T-helper 17 cell (primary cell): ENCODE results near the gene NME4. TPM values are rescaled to one million over a fixed set of nuclear protein-coding genes. Genes with fewer than 3 reads are reported as not detected.
"Not testable (repeated sequence)": the region's sequence is repeated elsewhere in the genome, so short reads cannot be mapped to it uniquely, and the experiment has no call there.

ENCODE experiments used
- ATAC-seq: fragments of 150-1000 bp; cut with Tn5 transposase; 2 replicates; pipeline ENCODE4 v1.10.0; 2021; ENCODE audit warnings: mild to moderate bottlenecking, moderate library complexity
- DNase-seq, 3 donors: peaks; one replicate each; pipeline versions ENCODE4 v3.0.0 to v3.0.0-alpha.2; 2020 to 2021
- H3K9me3 ChIP-seq: one replicate; pipeline ENCODE4 v1.7.0; 2013; ENCODE audit warnings: low read length, mild to moderate bottlenecking; ENCODE audit not compliant: control insufficient read depth, poor library complexity, severe bottlenecking
- H3K27ac Mint-ChIP-seq: one replicate; pipeline ENCODE4 v1.8.0; 2022; ENCODE audit warnings: mild to moderate bottlenecking, moderate library complexity, mixed read lengths
- H3K27me3 Mint-ChIP-seq: one replicate; pipeline ENCODE4 v1.8.0; 2022; ENCODE audit warnings: mixed read lengths
- H3K36me3 Mint-ChIP-seq: one replicate; pipeline ENCODE4 v1.8.0; 2022; ENCODE audit warnings: low read depth, mixed read lengths
- H3K4me1 Mint-ChIP-seq: one replicate; pipeline ENCODE4 v1.8.0; 2022; ENCODE audit warnings: mild to moderate bottlenecking, mixed read lengths
- H3K4me3 Mint-ChIP-seq: one replicate; pipeline ENCODE4 v1.8.0; 2022; ENCODE audit warnings: mild to moderate bottlenecking, moderate library complexity, mixed read lengths
- total RNA-seq, 4 donors: library from RNA in 2 of 4; stranded (reverse) in 2 of 4; gene quantifications; one replicate each; pipeline ENCODE4 v1.2.3 and lab custom pipeline; 2022 to 2026

NME4 gene
- total RNA-seq, 2 donors from 2014 or later: 31.9 to 39.8 TPM

- Mint-ChIP-seq H3K27ac (no peak overlapping the region), H3K36me3 (no peaks in the 10 kb centered on the region), H3K4me3 (no peak overlapping the region), H3K4me1 (peaks cover 15% of the 10 kb centered on the region), H3K27me3 (no peaks in the 10 kb centered on the region)
- no peak for DNase-seq
- ATAC-seq: no peak
- no peaks in the 10 kb centered on the region for H3K9me3 ChIP-seq
These were observed 36.9 kb upstream of the NME4 start for GRCh38 chr16:359871-360697.

DNA sequence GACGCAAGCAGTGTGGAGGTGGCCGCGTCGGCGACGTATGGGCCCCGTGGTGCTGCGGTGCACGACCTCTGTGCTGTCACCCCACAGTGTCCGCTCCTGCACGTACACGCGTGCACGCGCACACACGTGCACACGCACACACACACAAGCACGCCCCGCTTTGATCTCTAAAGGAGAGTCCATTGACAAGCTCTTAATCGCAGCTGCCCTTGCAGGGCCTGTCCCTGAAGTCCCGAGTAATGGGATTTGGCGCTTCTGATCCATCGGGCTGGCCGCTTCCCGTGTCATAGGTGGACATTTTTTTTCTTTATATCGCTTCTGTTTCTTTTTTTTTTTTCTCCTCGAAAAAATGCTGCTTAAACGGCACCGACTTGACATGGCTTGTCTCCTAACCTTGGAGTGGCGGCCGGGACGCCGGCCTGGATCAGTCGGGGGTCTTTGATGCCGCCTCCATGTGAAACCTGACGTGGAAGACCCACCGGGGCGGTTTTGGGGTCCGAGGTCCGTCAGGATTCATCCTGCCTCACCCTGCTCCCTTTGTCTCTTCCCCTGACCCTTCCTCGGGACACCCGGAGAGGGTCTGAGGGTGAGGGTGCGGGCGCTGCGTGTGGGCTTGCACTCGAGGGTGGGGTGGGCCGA lies 36.2 kb upstream of the NME4 start:
- no peak for ATAC-seq
- Mint-ChIP-seq H3K4me3 (no peak overlapping the region), H3K27me3 (no peaks in the 10 kb centered on the region), H3K27ac (no peak overlapping the region), H3K4me1 (peaks cover 11% of the 10 kb centered on the region), H3K36me3 (no peaks in the 10 kb centered on the region)
- no peak for DNase-seq
- no peaks in the 10 kb centered on the region for H3K9me3 ChIP-seq

DNA sequence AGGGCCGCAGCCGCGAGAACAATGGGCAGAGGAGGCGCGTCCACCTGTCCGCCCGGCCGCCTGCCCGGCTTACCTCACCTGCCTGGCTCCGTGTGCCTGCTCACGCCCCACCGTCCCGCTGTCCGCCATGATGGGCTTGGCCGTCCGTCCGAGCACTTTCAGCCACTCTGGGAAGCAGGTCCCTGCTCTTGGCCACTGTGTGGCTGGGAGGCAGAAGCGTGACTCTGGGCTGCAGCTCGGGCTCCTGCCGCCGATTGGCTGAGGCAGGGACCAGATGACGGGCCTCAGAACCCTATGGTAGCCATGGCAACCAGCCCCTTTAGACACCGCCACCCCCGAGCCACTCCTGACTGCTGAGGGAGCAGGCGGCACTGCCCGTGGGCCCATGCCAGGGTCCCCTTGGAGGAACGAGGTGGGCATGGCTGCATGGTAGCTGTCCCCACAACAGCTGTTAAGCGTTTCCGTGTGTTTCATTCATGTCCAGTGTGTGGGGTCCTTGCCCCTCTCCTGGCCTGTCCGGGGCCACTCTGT lies 35.6 kb upstream of the NME4 start:
- H3K27ac Mint-ChIP-seq: peak overlapping the region; percentile 59
- H3K27me3 Mint-ChIP-seq: no peaks in the 10 kb centered on the region
- H3K9me3 ChIP-seq: no peaks in the 10 kb centered on the region
- peaks cover 9% of the 10 kb centered on the region for H3K4me1 Mint-ChIP-seq
- no peak for DNase-seq
- ATAC-seq: no peak
- no peak overlapping the region for H3K4me3 Mint-ChIP-seq
- H3K36me3 Mint-ChIP-seq: no peaks in the 10 kb centered on the region

DNA sequence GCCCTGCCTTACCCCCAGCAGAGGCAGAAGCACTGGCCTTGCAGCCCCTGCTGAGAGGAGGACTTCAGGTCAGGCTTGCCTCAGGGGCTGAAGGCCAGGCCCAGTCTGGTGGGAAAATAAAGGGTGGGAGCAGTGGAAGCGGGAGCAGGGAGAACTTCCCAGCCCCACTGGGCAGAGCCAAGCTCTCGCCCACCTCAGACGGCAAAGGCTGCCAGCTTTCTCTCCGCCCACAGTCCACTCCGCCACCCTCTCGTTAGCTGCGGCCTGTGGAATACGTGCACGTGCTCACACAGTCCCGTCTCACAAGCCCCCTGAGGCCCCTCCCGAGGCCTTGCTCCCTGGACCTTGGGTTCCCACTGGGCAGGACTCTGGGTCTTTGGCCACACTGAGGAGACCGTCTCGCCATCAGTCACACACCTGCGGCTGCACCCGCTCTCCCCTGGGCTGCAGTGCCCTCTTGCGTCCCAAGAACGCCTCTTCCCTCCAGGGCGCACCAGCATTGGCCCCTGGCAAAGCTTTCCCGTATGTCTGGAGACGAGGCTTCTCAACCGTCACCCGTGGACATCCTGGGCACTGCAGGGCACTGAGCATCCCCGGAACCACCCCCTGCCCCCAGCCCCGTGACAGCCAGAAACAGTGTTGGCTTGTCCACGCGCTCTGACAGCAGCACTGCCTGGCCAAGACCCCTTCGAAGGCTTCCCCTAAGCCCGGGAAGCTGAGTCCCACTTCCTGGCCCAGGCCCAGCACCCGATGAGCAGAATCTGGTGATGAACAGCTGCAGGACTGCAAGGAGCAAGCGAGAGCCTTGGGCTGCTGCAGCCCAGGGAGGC lies 34.9 kb upstream of the NME4 start:
- peaks cover 8% of the 10 kb centered on the region for H3K4me1 Mint-ChIP-seq
- peak overlapping the region; percentile 7 for H3K4me3 Mint-ChIP-seq
- H3K27ac Mint-ChIP-seq: peak overlapping the region; percentile 59
- DNase-seq (peak; percentile 37 to 68 (median 62)), ATAC-seq (peak; percentile 95)
- peaks cover 2% of the 10 kb centered on the region for H3K36me3 Mint-ChIP-seq
- H3K9me3 ChIP-seq: no peaks in the 10 kb centered on the region
- H3K27me3 Mint-ChIP-seq: no peaks in the 10 kb centered on the region

DNA sequence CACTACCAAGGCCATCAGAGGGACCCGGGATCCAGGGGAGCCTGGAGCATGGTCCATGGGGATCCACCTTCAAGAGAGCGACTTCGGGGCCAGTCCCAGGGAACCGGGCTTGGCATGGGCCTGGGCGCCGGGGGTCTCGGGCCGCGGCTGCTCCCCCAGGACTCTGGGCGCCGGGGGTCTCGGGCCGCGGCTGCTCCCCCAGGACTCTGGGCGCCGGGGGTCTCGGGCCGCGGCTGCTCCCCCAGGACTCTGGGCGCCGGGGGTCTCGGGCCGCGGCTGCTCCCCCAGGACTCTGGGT lies 34.3 kb upstream of the NME4 start:
- not testable (repeated sequence) for H3K27ac Mint-ChIP-seq, H3K4me3 Mint-ChIP-seq, ATAC-seq, H3K36me3 Mint-ChIP-seq, H3K9me3 ChIP-seq, DNase-seq, H3K4me1 Mint-ChIP-seq, H3K27me3 Mint-ChIP-seq

DNA sequence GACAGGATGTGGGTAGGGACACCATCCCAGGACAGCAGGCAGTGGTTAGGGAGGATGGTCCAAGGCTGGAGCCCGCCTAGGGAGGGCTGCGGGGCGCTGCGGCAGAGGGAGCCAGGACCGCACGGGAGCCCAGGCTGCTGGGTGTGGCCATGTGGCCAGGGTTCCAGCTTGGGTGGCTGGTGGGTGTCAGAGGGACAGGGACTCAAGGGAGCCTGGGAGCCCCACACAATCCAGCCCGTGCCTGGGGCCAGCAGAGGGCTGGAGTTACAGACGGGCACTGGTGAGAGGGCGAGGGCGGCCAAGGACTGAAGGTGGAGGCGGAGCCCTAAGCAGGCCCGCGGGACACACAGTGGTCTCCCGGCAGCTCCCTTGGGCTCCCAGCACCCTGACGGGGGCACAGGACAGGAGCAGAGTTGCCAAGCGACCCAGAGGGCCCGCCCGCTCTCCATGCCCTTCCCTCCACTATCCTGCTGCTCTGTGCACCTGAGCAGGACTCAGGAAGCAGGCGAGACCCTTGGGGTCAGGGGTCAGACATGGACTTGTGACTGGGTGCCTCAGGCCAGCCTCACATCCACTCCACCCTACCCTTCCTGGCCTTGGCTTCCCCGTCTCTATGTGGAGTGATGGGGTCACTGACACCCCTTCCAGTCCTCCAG lies 33.8 kb upstream of the NME4 start:
- H3K9me3 ChIP-seq: no peaks in the 10 kb centered on the region
- peaks cover 3% of the 10 kb centered on the region for H3K36me3 Mint-ChIP-seq
- H3K27me3 Mint-ChIP-seq: no peaks in the 10 kb centered on the region
- no peak for ATAC-seq
- peaks cover 8% of the 10 kb centered on the region for H3K4me1 Mint-ChIP-seq
- no peak for DNase-seq
- H3K27ac Mint-ChIP-seq: peak overlapping the region; percentile 21
- no peak overlapping the region for H3K4me3 Mint-ChIP-seq

DNA sequence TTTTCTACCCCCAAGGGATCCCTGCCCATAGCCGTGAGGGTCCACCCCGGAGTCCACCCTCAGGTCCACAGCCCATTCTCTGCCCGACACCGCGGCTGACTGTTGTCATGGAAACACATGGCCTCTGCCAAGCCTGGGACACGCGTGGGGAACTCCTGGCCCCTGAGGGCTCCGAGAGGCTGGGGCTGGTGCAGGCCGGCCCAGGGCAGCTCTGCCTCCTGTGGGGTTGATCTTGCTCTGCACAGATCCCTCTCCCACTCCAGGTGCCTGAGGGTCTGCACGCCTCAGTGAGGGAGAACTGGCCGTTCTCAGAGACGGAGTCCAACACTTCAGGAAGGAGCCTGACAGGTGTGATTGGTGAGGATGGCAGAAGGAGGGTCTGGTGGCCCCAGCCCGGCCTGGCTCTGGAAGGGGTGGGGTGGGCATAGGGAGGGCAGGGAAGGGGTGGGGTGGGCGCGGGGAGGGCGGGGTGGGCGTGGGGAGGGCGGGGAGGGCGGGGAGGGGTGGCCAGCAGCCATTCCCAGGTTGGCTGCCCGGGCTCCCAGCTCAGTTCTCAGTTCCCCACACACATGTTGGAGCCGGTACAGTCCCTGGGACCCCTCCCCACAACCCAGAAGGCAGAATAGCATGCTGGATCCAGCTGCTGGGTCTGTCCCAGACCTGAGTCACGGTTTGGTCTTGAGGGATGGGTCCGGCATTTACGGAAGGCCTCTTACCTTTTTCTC lies 33.1 kb upstream of the NME4 start:
- Mint-ChIP-seq H3K36me3 (peaks cover 3% of the 10 kb centered on the region), H3K27me3 (no peaks in the 10 kb centered on the region), H3K4me3 (no peak overlapping the region), H3K4me1 (peaks cover 8% of the 10 kb centered on the region), H3K27ac (peak overlapping the region; percentile 21)
- H3K9me3 ChIP-seq: no peaks in the 10 kb centered on the region
- DNase-seq (no peak), ATAC-seq (no peak)

GRCh38 chr16:364595-365491 lies 32.2 kb upstream of the NME4 start:
- peaks cover 3% of the 10 kb centered on the region for H3K36me3 Mint-ChIP-seq
- no peaks in the 10 kb centered on the region for H3K27me3 Mint-ChIP-seq
- DNase-seq: no peak
- peaks cover 8% of the 10 kb centered on the region for H3K4me1 Mint-ChIP-seq
- H3K9me3 ChIP-seq: no peaks in the 10 kb centered on the region
- ATAC-seq: no peak
- H3K4me3 Mint-ChIP-seq: no peak overlapping the region
- no peak overlapping the region for H3K27ac Mint-ChIP-seq

GRCh38 chr16:366476-366875 lies 30.5 kb upstream of the NME4 start:
- Mint-ChIP-seq H3K27me3 (no peaks in the 10 kb centered on the region), H3K4me1 (peaks cover 16% of the 10 kb centered on the region), H3K27ac (no peak overlapping the region), H3K36me3 (peaks cover 5% of the 10 kb centered on the region), H3K4me3 (no peak overlapping the region)
- ATAC-seq: no peak
- DNase-seq: no peak
- no peaks in the 10 kb centered on the region for H3K9me3 ChIP-seq

GRCh38 chr16:367333-367903 lies 29.6 kb upstream of the NME4 start:
- ATAC-seq (no peak), DNase-seq (no peak)
- H3K4me3 Mint-ChIP-seq: no peak overlapping the region
- peaks cover 5% of the 10 kb centered on the region for H3K36me3 Mint-ChIP-seq
- H3K9me3 ChIP-seq: no peaks in the 10 kb centered on the region
- no peak overlapping the region for H3K27ac Mint-ChIP-seq
- peaks cover 13% of the 10 kb centered on the region for H3K4me1 Mint-ChIP-seq
- H3K27me3 Mint-ChIP-seq: no peaks in the 10 kb centered on the region

DNA sequence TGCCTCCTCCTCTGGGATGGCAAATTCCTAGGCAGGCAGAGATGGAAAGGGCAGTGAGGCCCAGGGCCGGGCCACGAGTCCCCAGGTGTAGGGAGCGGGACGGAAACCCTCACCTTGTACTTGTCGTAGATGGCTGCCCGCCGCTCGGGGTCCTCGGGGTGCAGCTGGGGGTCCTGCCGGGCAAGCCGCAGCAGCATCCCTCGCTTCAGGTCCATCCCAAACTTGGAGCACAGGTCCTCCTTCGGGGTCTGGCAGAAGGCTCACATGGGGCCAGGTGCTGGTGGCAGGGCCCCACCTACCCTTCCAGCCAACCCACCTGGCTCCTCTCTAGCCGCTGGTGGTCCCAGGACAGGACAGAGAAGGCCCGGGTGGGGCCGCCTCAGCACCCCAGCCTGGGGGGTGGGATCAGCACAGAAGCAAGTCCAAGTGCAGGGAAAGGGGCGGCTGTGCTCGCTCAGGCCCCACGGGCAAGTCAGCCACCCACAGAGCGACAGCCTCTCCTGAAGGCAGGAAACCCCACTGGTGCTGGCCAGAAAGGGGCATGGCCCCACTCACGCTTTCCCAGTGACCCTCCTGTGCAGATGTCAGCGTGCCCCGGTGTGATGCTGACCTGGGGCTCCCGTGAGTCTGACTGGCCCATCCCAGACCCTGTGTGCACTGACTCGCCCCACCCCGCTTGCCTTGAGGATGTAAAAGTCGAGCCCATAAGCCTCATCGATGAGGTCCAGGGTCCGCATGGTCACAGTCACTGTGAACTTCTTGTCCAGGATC lies 28.4 kb upstream of the NME4 start:
- Mint-ChIP-seq H3K36me3 (peaks cover 5% of the 10 kb centered on the region), H3K4me1 (peaks cover 13% of the 10 kb centered on the region), H3K27ac (no peak overlapping the region), H3K27me3 (no peaks in the 10 kb centered on the region), H3K4me3 (no peak overlapping the region)
- DNase-seq (no peak), ATAC-seq (no peak)
- H3K9me3 ChIP-seq: no peaks in the 10 kb centered on the region
